Panc1 (cell line): ENCODE data around the gene SPATA7. TPM values are rescaled to one million over a fixed set of nuclear protein-coding genes. Genes with fewer than 3 reads are reported as not detected.

ENCODE experiments used
- ATAC-seq: fragments of 200-7000 bp; cut with Tn5 transposase; 2 replicates; pipeline ENCODE4 v1.9.1; 2020; ENCODE audit warnings: mild to moderate bottlenecking, moderate library complexity
- BruUV-seq: library from RNA; stranded (reverse); fragments of 400-500 nt; replicated peaks from 2 replicates; lab custom pipeline; 2021; lab: Mats Ljungman, UMichigan
- CTCF ChIA-PET: fragments of 300-600 bp; sonication (Branson Sonifier 250); formaldehyde crosslinking; loops from one replicate; lab custom pipeline; 2022; ENCODE audit warnings: antibody characterized with exemption; lab: Charles Lee
- POLR2A ChIA-PET: fragments of 300-600 bp; sonication (Branson Sonifier 250); formaldehyde crosslinking; loops from one replicate; lab custom pipeline; 2022; ENCODE audit warnings: antibody characterized with exemption; lab: Charles Lee
- DNase-seq: peaks from one replicate; pipeline ENCODE4 v3.0.0-alpha.2; 2010; ENCODE audit warnings: low read depth, low spot score
- H3K27ac ChIP-seq: 2 replicates; pipeline ENCODE4 v1.5.1; 2011; ENCODE audit warnings: mild to moderate bottlenecking, low read length, inconsistent platforms
- H3K27me3 ChIP-seq: fragments of 200-500 bp; sonication (Bioruptor generic); 2 replicates; pipeline ENCODE4 v1.6.0; 2014; ENCODE audit warnings: low read length, inconsistent platforms; ENCODE audit not compliant: control insufficient read depth, insufficient read depth
- H3K36me3 ChIP-seq: fragments of 200-500 bp; sonication (Bioruptor generic); 2 replicates; pipeline ENCODE4 v1.5.1; 2014; ENCODE audit warnings: inconsistent platforms, mild to moderate bottlenecking, low read length, moderate library complexity; ENCODE audit not compliant: control insufficient read depth, insufficient read depth
- H3K4me1 ChIP-seq: 2 replicates; pipeline ENCODE4 v1.5.1; 2011; ENCODE audit warnings: inconsistent platforms, mild to moderate bottlenecking, low read length, moderate library complexity; ENCODE audit not compliant: control insufficient read depth, insufficient read depth
- H3K4me3 ChIP-seq, 2 experiments: 2 replicates each; pipeline ENCODE4 v1.5.1; 2011 to 2012; ENCODE audit warnings: low read depth in 2 of 2, low read length in 2 of 2, mild to moderate bottlenecking in 2 of 2, inconsistent platforms in 1 of 2, moderate library complexity in 1 of 2
- H3K9me3 ChIP-seq: fragments of 200-500 bp; sonication (Bioruptor generic); 2 replicates; pipeline ENCODE4 v1.5.1; 2014; ENCODE audit warnings: low read depth, mild to moderate bottlenecking, inconsistent platforms, low read length, moderate library complexity; ENCODE audit not compliant: control insufficient read depth, insufficient read depth
- POLR2AphosphoS5 ChIP-seq: IDR thresholded peaks from 2 replicates; pipeline ENCODE4 v1.6.1; 2012; ENCODE audit warnings: mild to moderate bottlenecking, low read depth, low read length, moderate library complexity
- SIN3A ChIP-seq: IDR thresholded peaks from 2 replicates; pipeline ENCODE4 v1.6.1; 2012; ENCODE audit warnings: low read depth, mild to moderate bottlenecking, low read length, moderate library complexity, borderline replicate concordance; ENCODE audit not compliant: insufficient read depth
- TCF7L2 ChIP-seq: IDR thresholded peaks from 2 replicates; pipeline ENCODE4 v1.6.1; 2011; ENCODE audit warnings: mild to moderate bottlenecking, low read depth, low read length, inconsistent platforms
- in situ Hi-C: cut with HindIII; loops from 2 replicates; pipeline ENCODE4 v1.10.0; 2016; ENCODE audit warnings: low sequenced_read_pairs, low pct_unique_long_range_greater_than_20kb
- intact Hi-C: fragments of 100-400 bp; cut with micrococcal nuclease; formaldehyde crosslinking; loops from one replicate; pipeline ENCODE4 v1.10.0; 2022; ENCODE audit not compliant: unreplicated experiment
- total RNA-seq: library from RNA; stranded (reverse); gene quantifications from one replicate; pipeline ENCODE4 v1.2.1, GENCODE V29; 2021; ENCODE audit not compliant: unreplicated experiment
- TF ChIP-seq, protein P1 (sequence below), 2 experiments: IDR thresholded peaks; 2 replicates each; pipeline ENCODE4 v1.6.1; 2011 to 2012; ENCODE audit warnings: low read depth in 2 of 2, control low read depth in 1 of 2, low read length in 1 of 2, mild to moderate bottlenecking in 1 of 2, moderate library complexity in 1 of 2; ENCODE audit not compliant: insufficient read depth in 1 of 2
- TF ChIP-seq, protein P2 (sequence below): fragments of 450-650 bp; IDR thresholded peaks from 2 replicates; pipeline ENCODE4 v1.5.1; 2017; ENCODE audit warnings: mild to moderate bottlenecking

SPATA7 gene
- total RNA-seq, 1 experiment from 2014 or later = 4.0 TPM

GRCh38 chr14:88351966-88352691, 33.3 kb upstream of the SPATA7 start:
- ChIA-PET POLR2A (no interaction called here), CTCF (no interaction called here)
- Histone ChIP-seq H3K36me3 (no peaks in the 10 kb centered on the region), H3K27me3 (no peaks in the 10 kb centered on the region), H3K27ac (no peak overlapping the region), H3K4me1 (no peaks in the 10 kb centered on the region), H3K9me3 (no peaks in the 10 kb centered on the region), H3K4me3 (no peak overlapping the region)
- ATAC-seq (no peak), DNase-seq (no peak)
- TF ChIP-seq, protein P1, sequence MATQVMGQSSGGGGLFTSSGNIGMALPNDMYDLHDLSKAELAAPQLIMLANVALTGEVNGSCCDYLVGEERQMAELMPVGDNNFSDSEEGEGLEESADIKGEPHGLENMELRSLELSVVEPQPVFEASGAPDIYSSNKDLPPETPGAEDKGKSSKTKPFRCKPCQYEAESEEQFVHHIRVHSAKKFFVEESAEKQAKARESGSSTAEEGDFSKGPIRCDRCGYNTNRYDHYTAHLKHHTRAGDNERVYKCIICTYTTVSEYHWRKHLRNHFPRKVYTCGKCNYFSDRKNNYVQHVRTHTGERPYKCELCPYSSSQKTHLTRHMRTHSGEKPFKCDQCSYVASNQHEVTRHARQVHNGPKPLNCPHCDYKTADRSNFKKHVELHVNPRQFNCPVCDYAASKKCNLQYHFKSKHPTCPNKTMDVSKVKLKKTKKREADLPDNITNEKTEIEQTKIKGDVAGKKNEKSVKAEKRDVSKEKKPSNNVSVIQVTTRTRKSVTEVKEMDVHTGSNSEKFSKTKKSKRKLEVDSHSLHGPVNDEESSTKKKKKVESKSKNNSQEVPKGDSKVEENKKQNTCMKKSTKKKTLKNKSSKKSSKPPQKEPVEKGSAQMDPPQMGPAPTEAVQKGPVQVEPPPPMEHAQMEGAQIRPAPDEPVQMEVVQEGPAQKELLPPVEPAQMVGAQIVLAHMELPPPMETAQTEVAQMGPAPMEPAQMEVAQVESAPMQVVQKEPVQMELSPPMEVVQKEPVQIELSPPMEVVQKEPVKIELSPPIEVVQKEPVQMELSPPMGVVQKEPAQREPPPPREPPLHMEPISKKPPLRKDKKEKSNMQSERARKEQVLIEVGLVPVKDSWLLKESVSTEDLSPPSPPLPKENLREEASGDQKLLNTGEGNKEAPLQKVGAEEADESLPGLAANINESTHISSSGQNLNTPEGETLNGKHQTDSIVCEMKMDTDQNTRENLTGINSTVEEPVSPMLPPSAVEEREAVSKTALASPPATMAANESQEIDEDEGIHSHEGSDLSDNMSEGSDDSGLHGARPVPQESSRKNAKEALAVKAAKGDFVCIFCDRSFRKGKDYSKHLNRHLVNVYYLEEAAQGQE (IDR thresholded peaks at IDR 0.05; ENCODE audit: insufficient read depth in 1 of 2, low read depth in 2 of 2, low read length in 1 of 2) = no peak
- TF ChIP-seq, protein P2, sequence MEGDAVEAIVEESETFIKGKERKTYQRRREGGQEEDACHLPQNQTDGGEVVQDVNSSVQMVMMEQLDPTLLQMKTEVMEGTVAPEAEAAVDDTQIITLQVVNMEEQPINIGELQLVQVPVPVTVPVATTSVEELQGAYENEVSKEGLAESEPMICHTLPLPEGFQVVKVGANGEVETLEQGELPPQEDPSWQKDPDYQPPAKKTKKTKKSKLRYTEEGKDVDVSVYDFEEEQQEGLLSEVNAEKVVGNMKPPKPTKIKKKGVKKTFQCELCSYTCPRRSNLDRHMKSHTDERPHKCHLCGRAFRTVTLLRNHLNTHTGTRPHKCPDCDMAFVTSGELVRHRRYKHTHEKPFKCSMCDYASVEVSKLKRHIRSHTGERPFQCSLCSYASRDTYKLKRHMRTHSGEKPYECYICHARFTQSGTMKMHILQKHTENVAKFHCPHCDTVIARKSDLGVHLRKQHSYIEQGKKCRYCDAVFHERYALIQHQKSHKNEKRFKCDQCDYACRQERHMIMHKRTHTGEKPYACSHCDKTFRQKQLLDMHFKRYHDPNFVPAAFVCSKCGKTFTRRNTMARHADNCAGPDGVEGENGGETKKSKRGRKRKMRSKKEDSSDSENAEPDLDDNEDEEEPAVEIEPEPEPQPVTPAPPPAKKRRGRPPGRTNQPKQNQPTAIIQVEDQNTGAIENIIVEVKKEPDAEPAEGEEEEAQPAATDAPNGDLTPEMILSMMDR = no peak
- TF ChIP-seq POLR2AphosphoS5 (no peak), SIN3A (no peak), TCF7L2 (no peak)
- BruUV-seq = no TSS peak
- in situ Hi-C loops (no loop called here), intact Hi-C loops (no loop called here)

DNA sequence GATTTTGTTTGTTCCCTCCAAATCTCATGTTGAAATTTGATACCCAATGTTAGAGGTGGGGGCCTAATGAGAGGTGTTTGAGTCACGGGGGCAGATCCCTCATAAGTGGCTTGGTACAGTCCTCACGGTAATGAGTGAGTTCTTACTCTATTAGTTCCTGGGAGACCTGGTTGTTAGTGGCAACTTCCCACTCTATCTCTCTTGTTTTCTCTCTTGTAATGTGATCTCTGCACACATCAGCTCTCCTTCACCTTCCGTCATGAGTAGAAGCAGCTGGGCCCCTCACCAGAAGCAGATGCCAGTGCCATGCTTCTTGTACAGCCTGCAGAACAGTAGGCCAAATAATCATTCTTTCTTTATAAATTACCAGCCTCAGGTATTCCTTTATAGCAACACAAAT, 32.8 kb upstream of the SPATA7 start:
- H3K27ac ChIP-seq = no peak overlapping the region
- H3K36me3 ChIP-seq = no peaks in the 10 kb centered on the region
- TF ChIP-seq, protein P1 (IDR thresholded peaks at IDR 0.05; ENCODE audit: insufficient read depth in 1 of 2, low read depth in 2 of 2, low read length in 1 of 2) = no peak
- no peak for TF ChIP-seq SIN3A
- no peak for TF ChIP-seq POLR2AphosphoS5
- no peak for TF ChIP-seq TCF7L2
- TF ChIP-seq, protein P2 = no peak
- H3K9me3 ChIP-seq = no peaks in the 10 kb centered on the region
- ChIA-PET CTCF (no interaction called here), POLR2A (no interaction called here)
- no peak for DNase-seq
- H3K4me3 ChIP-seq = no peak overlapping the region
- BruUV-seq = no TSS peak
- ATAC-seq = no peak
- no peaks in the 10 kb centered on the region for H3K4me1 ChIP-seq
- intact Hi-C loops (no loop called here), in situ Hi-C loops (no loop called here)
- no peaks in the 10 kb centered on the region for H3K27me3 ChIP-seq
